HepG2 (cell line): ENCODE results near the gene GRHL1. TPM values are rescaled to one million over a fixed set of nuclear protein-coding genes. Genes with fewer than 3 reads are reported as not detected.

ENCODE experiments used
- CCDC6 ChIP-seq: sonication (generic); formaldehyde crosslinking; IDR thresholded peaks from 2 replicates; pipeline ENCODE4 v1.8.1; 2022; ENCODE audit warnings: mild to moderate bottlenecking, missing genetic modification reagents, moderate library complexity
- GABPB1 ChIP-seq: IDR thresholded peaks from 2 replicates; pipeline ENCODE4 v1.6.1; 2016; ENCODE audit warnings: mild to moderate bottlenecking, missing genetic modification reagents, moderate library complexity, missing compliant biosample characterization
- HDAC6 ChIP-seq: fragments of 200-600 bp; sonication (generic); IDR thresholded peaks from 2 replicates; pipeline ENCODE4 v1.7.0; 2017; ENCODE audit warnings: mild to moderate bottlenecking, antibody characterized with exemption, low read length, low read depth
- NFKB2 ChIP-seq: sonication (generic); formaldehyde crosslinking; IDR thresholded peaks from 2 replicates; pipeline ENCODE4 v1.4.0; 2020; ENCODE audit warnings: missing genetic modification reagents, borderline replicate concordance
- RAD51 ChIP-seq: fragments of 450-650 bp; IDR thresholded peaks from 2 replicates; pipeline ENCODE4 v1.6.1; 2016; ENCODE audit warnings: borderline replicate concordance
- RFXANK ChIP-seq: IDR thresholded peaks from 2 replicates; pipeline ENCODE4 v1.6.1; 2016
- ZBTB20 ChIP-seq: sonication (generic); formaldehyde crosslinking; IDR thresholded peaks from 2 replicates; pipeline ENCODE4 v1.8.1; 2023; ENCODE audit warnings: missing genetic modification reagents, low read depth, mild to moderate bottlenecking, borderline replicate concordance
- ZNF121 ChIP-seq: sonication (generic); formaldehyde crosslinking; IDR thresholded peaks from 2 replicates; pipeline ENCODE4 v1.5.0; 2020; ENCODE audit warnings: mild to moderate bottlenecking, missing genetic modification reagents
- ZNF354B ChIP-seq: sonication (generic); formaldehyde crosslinking; IDR thresholded peaks from 2 replicates; pipeline ENCODE4 v1.8.0; 2022; ENCODE audit warnings: mild to moderate bottlenecking, missing genetic modification reagents
- ZNF430 ChIP-seq: sonication (generic); formaldehyde crosslinking; IDR thresholded peaks from 2 replicates; pipeline ENCODE4 v1.9.0; 2021; ENCODE audit warnings: mild to moderate bottlenecking, missing genetic modification reagents
- ZNF615 ChIP-seq: sonication (generic); formaldehyde crosslinking; IDR thresholded peaks from 2 replicates; pipeline ENCODE4 v1.5.0; 2020; ENCODE audit warnings: mild to moderate bottlenecking, missing genetic modification reagents, borderline replicate concordance
- ZNF709 ChIP-seq: sonication (generic); formaldehyde crosslinking; IDR thresholded peaks from 2 replicates; pipeline ENCODE4 v1.5.0; 2020; ENCODE audit warnings: mild to moderate bottlenecking, missing genetic modification reagents
- ZNF768 ChIP-seq: sonication (generic); formaldehyde crosslinking; IDR thresholded peaks from 2 replicates; pipeline ENCODE4 v1.4.0; 2020; ENCODE audit warnings: missing genetic modification reagents
- polyA plus RNA-seq, 8 experiments: library from polyadenylated mRNA; depleted of rRNA in 3 of 8; stranded (reverse) in 7 of 8; unstranded in 1 of 8; fragments of >200 nt; fragmentation: Illumina TruSeq in 4 of 8; extraction: Trizol in 4 of 8; gene quantifications; 2 replicates each; pipeline versions ENCODE4 v1.2.1 to v1.2.3, GENCODE V29; 2011 to 2016; ENCODE audit warnings: low read depth in 4 of 8, missing spikeins in 1 of 8, mixed read lengths in 1 of 8; ENCODE audit not compliant: insufficient read depth in 1 of 8
- total RNA-seq, 5 experiments: library from RNA; depleted of rRNA; stranded (reverse); fragments of >200 nt; fragmentation: Illumina TruSeq; extraction: Trizol; gene quantifications; 2 replicates each; pipeline ENCODE4 v1.2.3, GENCODE V29; 2016; ENCODE audit warnings: low read depth in 1 of 5
- TF ChIP-seq, protein P1 (sequence below): sonication (generic); formaldehyde crosslinking; conservative IDR thresholded peaks from 2 replicates; pipeline ENCODE4 v1.5.0; 2020; ENCODE audit warnings: missing genetic modification reagents
- TF ChIP-seq, protein P2 (sequence below): sonication (generic); formaldehyde crosslinking; IDR thresholded peaks from 2 replicates; pipeline ENCODE4 v1.5.1; 2020; ENCODE audit warnings: mild to moderate bottlenecking, missing genetic modification reagents, borderline replicate concordance
- TF ChIP-seq, protein P3 (sequence below): sonication (generic); formaldehyde crosslinking; IDR thresholded peaks from 2 replicates; pipeline ENCODE4 v1.4.0; 2020; ENCODE audit warnings: missing genetic modification reagents
- TF ChIP-seq, protein P4 (sequence below): sonication (generic); formaldehyde crosslinking; IDR thresholded peaks from 2 replicates; pipeline ENCODE4 v1.4.0; 2020; ENCODE audit warnings: low read depth, missing genetic modification reagents

The GRHL1 gene
- total and polyA plus RNA-seq, 2 of the 13 experiments (the other 11 are each of a cell fraction or from before 2014, with no cell fraction given), result 9.3 to 12.0 TPM

DNA sequence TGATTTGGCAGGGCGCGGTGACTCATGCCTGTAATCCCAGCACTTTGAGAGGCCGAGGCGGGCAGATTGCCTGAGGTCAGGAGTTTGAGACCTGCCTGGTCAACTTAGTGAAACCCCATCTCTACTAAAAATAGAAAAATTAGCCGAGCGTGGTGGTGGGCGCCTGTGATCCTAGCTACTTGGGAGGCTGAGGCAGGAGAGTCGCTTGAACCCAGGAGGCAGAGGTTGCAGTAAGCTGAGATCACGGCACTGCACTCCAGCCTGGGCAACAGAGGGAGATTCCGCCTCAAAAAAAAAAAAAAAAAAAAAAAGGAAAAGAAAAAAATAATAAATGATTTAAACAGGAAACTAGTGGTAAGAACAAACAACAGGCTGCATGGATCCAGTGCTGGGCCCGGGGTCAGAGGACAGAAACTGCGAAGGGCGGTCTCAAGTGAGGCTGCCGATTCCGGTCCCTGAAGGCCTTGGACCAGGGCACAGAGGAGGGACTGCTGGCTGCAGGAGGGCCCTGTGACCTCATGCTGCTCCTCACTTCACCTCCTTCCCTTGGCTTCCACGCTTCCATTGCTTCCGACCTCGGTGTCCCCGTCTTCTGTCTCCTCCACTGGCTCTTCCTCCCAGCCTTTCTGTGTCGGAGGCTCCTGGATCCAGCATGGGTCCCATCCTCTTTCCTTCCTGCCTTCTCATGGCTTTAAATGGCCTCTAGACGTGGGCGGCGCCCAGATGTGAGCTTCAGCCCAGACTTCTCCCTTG lies 2.1 kb upstream of the GRHL1 start (continued):
- TF ChIP-seq ZNF354B (CRISPR knock-in tag), result no peak
- no peak for TF ChIP-seq HDAC6
- TF ChIP-seq CCDC6, result no peak
- peak; percentile 51; the same call in 1 of the 2 replicates for TF ChIP-seq ZNF709
- TF ChIP-seq, protein P1, sequence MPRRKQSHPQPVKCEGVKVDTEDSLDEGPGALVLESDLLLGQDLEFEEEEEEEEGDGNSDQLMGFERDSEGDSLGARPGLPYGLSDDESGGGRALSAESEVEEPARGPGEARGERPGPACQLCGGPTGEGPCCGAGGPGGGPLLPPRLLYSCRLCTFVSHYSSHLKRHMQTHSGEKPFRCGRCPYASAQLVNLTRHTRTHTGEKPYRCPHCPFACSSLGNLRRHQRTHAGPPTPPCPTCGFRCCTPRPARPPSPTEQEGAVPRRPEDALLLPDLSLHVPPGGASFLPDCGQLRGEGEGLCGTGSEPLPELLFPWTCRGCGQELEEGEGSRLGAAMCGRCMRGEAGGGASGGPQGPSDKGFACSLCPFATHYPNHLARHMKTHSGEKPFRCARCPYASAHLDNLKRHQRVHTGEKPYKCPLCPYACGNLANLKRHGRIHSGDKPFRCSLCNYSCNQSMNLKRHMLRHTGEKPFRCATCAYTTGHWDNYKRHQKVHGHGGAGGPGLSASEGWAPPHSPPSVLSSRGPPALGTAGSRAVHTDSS (CRISPR knock-in tag), result no peak
- TF ChIP-seq ZNF615 (CRISPR knock-in tag), result no peak
- peak; percentile 45; the same call in 1 of the 2 replicates for TF ChIP-seq NFKB2 (CRISPR knock-in tag)
- TF ChIP-seq, protein P2, sequence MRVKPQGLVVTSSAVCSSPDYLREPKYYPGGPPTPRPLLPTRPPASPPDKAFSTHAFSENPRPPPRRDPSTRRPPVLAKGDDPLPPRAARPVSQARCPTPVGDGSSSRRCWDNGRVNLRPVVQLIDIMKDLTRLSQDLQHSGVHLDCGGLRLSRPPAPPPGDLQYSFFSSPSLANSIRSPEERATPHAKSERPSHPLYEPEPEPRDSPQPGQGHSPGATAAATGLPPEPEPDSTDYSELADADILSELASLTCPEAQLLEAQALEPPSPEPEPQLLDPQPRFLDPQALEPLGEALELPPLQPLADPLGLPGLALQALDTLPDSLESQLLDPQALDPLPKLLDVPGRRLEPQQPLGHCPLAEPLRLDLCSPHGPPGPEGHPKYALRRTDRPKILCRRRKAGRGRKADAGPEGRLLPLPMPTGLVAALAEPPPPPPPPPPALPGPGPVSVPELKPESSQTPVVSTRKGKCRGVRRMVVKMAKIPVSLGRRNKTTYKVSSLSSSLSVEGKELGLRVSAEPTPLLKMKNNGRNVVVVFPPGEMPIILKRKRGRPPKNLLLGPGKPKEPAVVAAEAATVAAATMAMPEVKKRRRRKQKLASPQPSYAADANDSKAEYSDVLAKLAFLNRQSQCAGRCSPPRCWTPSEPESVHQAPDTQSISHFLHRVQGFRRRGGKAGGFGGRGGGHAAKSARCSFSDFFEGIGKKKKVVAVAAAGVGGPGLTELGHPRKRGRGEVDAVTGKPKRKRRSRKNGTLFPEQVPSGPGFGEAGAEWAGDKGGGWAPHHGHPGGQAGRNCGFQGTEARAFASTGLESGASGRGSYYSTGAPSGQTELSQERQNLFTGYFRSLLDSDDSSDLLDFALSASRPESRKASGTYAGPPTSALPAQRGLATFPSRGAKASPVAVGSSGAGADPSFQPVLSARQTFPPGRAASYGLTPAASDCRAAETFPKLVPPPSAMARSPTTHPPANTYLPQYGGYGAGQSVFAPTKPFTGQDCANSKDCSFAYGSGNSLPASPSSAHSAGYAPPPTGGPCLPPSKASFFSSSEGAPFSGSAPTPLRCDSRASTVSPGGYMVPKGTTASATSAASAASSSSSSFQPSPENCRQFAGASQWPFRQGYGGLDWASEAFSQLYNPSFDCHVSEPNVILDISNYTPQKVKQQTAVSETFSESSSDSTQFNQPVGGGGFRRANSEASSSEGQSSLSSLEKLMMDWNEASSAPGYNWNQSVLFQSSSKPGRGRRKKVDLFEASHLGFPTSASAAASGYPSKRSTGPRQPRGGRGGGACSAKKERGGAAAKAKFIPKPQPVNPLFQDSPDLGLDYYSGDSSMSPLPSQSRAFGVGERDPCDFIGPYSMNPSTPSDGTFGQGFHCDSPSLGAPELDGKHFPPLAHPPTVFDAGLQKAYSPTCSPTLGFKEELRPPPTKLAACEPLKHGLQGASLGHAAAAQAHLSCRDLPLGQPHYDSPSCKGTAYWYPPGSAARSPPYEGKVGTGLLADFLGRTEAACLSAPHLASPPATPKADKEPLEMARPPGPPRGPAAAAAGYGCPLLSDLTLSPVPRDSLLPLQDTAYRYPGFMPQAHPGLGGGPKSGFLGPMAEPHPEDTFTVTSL (CRISPR knock-in tag), result 0 out of 2 replicates have a peak, but pooled peaks have one; percentile 30
- TF ChIP-seq ZNF768 (CRISPR knock-in tag), result no peak
- TF ChIP-seq ZNF121, result no peak
- TF ChIP-seq, protein P3, sequence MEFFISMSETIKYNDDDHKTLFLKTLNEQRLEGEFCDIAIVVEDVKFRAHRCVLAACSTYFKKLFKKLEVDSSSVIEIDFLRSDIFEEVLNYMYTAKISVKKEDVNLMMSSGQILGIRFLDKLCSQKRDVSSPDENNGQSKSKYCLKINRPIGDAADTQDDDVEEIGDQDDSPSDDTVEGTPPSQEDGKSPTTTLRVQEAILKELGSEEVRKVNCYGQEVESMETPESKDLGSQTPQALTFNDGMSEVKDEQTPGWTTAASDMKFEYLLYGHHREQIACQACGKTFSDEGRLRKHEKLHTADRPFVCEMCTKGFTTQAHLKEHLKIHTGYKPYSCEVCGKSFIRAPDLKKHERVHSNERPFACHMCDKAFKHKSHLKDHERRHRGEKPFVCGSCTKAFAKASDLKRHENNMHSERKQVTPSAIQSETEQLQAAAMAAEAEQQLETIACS (CRISPR knock-in tag), result no peak; the same call in 1 of the 2 replicates
- TF ChIP-seq, protein P4, sequence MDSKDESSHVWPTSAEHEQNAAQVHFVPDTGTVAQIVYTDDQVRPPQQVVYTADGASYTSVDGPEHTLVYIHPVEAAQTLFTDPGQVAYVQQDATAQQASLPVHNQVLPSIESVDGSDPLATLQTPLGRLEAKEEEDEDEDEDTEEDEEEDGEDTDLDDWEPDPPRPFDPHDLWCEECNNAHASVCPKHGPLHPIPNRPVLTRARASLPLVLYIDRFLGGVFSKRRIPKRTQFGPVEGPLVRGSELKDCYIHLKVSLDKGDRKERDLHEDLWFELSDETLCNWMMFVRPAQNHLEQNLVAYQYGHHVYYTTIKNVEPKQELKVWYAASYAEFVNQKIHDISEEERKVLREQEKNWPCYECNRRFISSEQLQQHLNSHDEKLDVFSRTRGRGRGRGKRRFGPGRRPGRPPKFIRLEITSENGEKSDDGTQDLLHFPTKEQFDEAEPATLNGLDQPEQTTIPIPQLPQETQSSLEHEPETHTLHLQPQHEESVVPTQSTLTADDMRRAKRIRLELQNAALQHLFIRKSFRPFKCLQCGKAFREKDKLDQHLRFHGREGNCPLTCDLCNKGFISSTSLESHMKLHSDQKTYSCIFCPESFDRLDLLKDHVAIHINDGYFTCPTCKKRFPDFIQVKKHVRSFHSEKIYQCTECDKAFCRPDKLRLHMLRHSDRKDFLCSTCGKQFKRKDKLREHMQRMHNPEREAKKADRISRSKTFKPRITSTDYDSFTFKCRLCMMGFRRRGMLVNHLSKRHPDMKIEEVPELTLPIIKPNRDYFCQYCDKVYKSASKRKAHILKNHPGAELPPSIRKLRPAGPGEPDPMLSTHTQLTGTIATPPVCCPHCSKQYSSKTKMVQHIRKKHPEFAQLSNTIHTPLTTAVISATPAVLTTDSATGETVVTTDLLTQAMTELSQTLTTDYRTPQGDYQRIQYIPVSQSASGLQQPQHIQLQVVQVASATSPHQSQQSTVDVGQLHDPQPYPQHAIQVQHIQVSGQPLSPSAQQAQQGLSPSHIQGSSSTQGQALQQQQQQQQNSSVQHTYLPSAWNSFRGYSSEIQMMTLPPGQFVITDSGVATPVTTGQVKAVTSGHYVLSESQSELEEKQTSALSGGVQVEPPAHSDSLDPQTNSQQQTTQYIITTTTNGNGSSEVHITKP (CRISPR knock-in tag), result no peak
- TF ChIP-seq GABPB1 (CRISPR knock-in tag), result peak; percentile 42
- TF ChIP-seq RFXANK, result no peak
- TF ChIP-seq ZNF430 (CRISPR knock-in tag), result no peak
- peak; percentile 26; the same call in 1 of the 2 replicates for TF ChIP-seq ZBTB20 (CRISPR knock-in tag)
- no peak for TF ChIP-seq RAD51
